ENCODE results near the gene TMEM255B. TPM values are rescaled to one million over a fixed set of nuclear protein-coding genes. Genes with fewer than 3 reads are reported as not detected.

Gene TMEM255B
- total RNA-seq, 1 experiment from 2014 or later: 0.86 TPM

DNA sequence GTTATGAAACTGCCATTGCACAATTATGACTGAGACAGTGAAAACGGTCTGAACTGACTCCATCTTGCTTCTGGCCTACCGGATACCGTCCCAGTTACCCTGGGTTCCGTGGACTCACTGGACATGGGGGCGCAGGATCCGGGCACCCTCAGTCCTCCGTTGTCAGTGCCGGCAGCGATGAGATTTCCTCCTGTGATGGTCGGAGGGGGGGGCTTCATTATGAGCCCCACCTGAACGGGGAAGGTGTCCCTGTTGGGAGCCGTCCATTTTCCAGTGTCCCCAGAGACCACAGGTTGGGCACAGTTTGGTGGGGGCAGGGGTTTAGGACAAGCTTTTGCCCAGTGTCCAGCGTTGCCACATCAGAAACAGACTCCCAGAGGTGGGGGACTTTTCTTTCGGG, 23.4 kb downstream of the TMEM255B start:
- Histone ChIP-seq H4K20me1 (ENCODE audit: insufficient read depth, low read depth, low read length) (no peaks in the 10 kb centered on the region), H3K9me3 (ENCODE audit: low read length) (no peaks in the 10 kb centered on the region), H3K9ac (ENCODE audit: low read length) (no peak overlapping the region), H3K4me3 (ENCODE audit: low read length) (no peak overlapping the region), H3K27me3 (ENCODE audit: low read length) (no peaks in the 10 kb centered on the region), H3K36me3 (ENCODE audit: insufficient read depth, low read length) (no peaks in the 10 kb centered on the region), H3K4me2 (ENCODE audit: low read depth, low read length, poor library complexity, severe bottlenecking) (no peak overlapping the region), H3K27ac (ENCODE audit: low read length) (no peak overlapping the region), H2AFZ (ENCODE audit: low read length) (no peak overlapping the region), H3K9me2 (replicated peaks; ENCODE audit: insufficient read depth, low read length) (no peaks in the 10 kb centered on the region), H3K4me1 (ENCODE audit: low read length) (peaks cover 5% of the 10 kb centered on the region), H3K79me2 (ENCODE audit: low read length) (no peaks in the 10 kb centered on the region)
- DNase-seq: no peak

DNA sequence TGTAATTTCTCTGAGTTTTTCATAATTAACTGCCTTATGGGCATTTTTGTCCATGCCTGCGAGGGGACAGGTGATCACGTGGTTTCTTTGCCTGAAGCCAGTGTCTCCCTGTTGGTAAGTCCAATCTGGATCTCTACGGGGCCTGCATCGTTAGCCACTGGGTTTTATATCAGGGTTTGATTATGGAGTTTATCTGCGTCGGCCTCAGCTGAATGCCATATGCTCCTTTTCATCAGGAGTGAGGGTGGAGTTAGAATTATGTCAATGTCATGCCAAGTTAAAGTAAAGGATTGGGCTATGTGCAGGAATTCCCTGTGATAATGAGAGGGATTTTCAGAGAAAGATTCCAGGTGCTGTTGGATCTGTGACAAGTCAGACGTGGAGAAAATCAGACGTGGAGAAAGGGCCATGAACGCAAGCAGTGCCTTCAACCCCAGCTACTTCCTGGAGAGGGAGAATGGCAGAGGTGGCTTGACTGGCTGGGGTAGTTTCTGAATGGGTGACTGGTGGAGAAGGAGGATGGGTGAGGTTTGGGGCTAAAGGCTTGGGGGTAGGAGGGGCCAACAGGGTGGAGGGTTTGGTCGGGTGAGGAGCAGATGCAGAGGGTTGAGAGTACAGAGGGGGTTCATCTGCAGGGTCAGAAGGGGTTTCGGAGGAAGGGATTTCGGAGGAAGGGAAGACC, 24.3 kb downstream of the TMEM255B start:
- Histone ChIP-seq H3K79me2 (ENCODE audit: low read length) (no peaks in the 10 kb centered on the region), H3K4me2 (ENCODE audit: low read depth, low read length, poor library complexity, severe bottlenecking) (no peak overlapping the region), H2AFZ (ENCODE audit: low read length) (no peak overlapping the region), H3K27me3 (ENCODE audit: low read length) (no peaks in the 10 kb centered on the region), H3K27ac (ENCODE audit: low read length) (no peak overlapping the region), H3K9me3 (ENCODE audit: low read length) (no peaks in the 10 kb centered on the region), H4K20me1 (ENCODE audit: insufficient read depth, low read depth, low read length) (no peaks in the 10 kb centered on the region), H3K9me2 (replicated peaks; ENCODE audit: insufficient read depth, low read length) (no peaks in the 10 kb centered on the region), H3K36me3 (ENCODE audit: insufficient read depth, low read length) (no peaks in the 10 kb centered on the region), H3K4me3 (ENCODE audit: low read length) (no peak overlapping the region), H3K4me1 (ENCODE audit: low read length) (peaks cover 5% of the 10 kb centered on the region), H3K9ac (ENCODE audit: low read length) (no peak overlapping the region)
- no peak for DNase-seq

DNA sequence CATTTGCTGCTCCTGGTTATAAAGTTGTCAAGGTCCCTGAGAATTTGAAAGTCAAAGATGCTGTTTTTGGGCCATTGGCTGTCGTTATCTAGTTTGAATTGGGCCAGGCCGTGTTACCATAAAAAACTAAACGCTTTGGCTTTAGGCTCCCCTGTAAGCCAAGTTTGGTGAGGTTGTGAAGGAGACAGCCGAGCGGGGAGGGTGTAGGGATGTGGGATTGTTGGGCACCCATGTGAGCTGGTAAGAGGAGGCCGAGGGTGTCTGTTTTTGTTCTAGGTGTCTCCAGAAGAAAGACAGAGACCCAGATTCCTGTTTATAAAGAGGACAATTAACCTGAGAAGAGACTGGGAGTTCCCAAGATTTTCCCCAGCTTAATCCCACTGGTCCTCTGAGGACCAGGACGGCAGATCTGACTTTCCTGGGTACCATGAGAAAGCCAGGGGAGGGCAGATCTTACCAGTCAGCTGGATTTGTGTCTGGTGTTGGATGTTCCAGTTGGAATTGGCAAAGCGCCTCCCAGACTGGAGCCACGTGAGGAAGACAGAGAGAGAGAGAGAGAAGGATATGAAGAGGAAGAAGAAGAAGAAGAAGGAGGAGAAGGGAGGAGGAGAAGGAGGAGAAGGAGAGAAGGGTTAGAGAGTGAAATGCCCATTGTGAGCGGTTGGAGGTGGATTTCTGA, 25.1 kb downstream of the TMEM255B start:
- H3K4me1 ChIP-seq (ENCODE audit: low read length): peaks cover 5% of the 10 kb centered on the region
- no peak for DNase-seq
- H3K9me3 ChIP-seq (ENCODE audit: low read length): no peaks in the 10 kb centered on the region
- no peak overlapping the region for H3K4me3 ChIP-seq (ENCODE audit: low read length)
- H3K27ac ChIP-seq (ENCODE audit: low read length): no peak overlapping the region
- no peaks in the 10 kb centered on the region for H3K9me2 ChIP-seq (replicated peaks; ENCODE audit: insufficient read depth, low read length)
- no peaks in the 10 kb centered on the region for H3K36me3 ChIP-seq (ENCODE audit: insufficient read depth, low read length)
- no peaks in the 10 kb centered on the region for H4K20me1 ChIP-seq (ENCODE audit: insufficient read depth, low read depth, low read length)
- no peaks in the 10 kb centered on the region for H3K27me3 ChIP-seq (ENCODE audit: low read length)
- H3K79me2 ChIP-seq (ENCODE audit: low read length): no peaks in the 10 kb centered on the region
- no peak overlapping the region for H2AFZ ChIP-seq (ENCODE audit: low read length)
- H3K4me2 ChIP-seq (ENCODE audit: low read depth, low read length, poor library complexity, severe bottlenecking): no peak overlapping the region
- no peak overlapping the region for H3K9ac ChIP-seq (ENCODE audit: low read length)

DNA sequence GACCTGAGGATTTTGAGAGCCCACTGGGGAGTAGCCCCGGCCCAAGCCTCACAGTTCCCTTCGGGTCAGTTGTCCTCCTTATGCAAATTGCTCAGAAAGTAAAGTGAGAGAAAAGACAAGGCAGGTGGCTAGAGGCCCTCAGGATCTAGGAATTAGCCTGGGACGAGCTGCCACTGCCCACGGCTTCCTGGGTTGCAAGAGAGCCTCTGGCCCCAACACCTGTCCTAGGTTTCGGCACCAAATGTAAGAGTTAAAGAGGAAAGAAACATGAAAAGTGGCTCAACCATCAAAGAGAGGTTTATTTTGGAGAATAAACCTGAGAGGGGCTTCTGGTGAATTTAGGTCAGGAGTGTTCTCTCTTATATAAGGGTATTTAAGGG, 25.6 kb downstream of the TMEM255B start:
- no peak overlapping the region for H3K4me3 ChIP-seq (ENCODE audit: low read length)
- no peaks in the 10 kb centered on the region for H3K27me3 ChIP-seq (ENCODE audit: low read length)
- H3K9ac ChIP-seq (ENCODE audit: low read length): no peak overlapping the region
- no peak overlapping the region for H2AFZ ChIP-seq (ENCODE audit: low read length)
- H3K4me2 ChIP-seq (ENCODE audit: low read depth, low read length, poor library complexity, severe bottlenecking): no peak overlapping the region
- no peaks in the 10 kb centered on the region for H3K9me2 ChIP-seq (replicated peaks; ENCODE audit: insufficient read depth, low read length)
- H4K20me1 ChIP-seq (ENCODE audit: insufficient read depth, low read depth, low read length): no peaks in the 10 kb centered on the region
- H3K4me1 ChIP-seq (ENCODE audit: low read length): peaks cover 5% of the 10 kb centered on the region
- no peak for DNase-seq
- no peaks in the 10 kb centered on the region for H3K9me3 ChIP-seq (ENCODE audit: low read length)
- H3K27ac ChIP-seq (ENCODE audit: low read length): no peak overlapping the region
- H3K79me2 ChIP-seq (ENCODE audit: low read length): no peaks in the 10 kb centered on the region
- H3K36me3 ChIP-seq (ENCODE audit: insufficient read depth, low read length): no peaks in the 10 kb centered on the region

DNA sequence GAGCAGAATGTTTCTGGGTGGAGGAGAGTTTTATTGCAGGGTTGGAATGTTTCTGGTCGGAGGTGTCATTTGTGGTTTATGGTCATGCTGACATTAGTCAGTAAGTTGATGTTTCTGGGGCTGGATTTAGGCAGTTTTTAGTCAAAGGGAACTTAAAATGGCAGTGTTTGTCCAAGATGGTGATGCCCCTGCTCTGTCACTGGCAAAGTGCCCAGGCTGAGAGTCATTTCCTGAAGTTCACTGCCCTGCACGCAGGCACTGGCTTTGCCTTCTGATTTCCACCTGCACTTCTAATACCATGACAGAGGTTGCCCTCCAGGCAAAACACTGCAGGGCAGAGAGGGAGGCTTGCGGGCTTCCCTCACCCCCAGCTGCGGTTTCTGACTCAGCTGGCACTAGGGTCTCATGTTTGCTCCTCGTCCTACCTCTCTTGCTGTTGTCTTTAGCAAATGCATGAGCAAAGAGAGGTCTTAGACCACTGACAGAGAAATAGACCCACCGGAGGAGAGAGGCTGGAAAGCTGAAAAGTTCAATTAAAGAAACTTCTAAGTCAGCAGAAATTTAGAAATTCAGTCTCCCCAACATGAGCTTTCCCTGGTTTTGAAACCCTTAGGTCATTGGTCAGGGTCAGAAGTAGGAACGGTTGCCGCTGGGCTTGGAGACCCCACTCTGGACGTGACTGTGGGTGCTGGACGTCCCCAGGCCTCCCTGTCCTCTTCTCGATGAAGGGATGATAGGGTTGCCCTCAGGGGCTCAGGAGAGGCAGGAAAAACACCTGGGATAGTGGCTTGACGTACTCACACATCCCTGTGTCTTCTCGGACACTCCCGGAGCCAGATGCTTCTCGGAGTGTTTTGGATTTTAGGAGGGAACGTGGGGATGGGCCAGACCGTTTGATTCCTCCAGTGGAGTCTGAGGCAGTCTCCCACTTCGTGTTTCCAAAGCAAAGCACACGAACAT, 26.3 kb downstream of the TMEM255B start:
- no peak overlapping the region for H2AFZ ChIP-seq (ENCODE audit: low read length)
- no peaks in the 10 kb centered on the region for H3K79me2 ChIP-seq (ENCODE audit: low read length)
- no peak overlapping the region for H3K4me2 ChIP-seq (ENCODE audit: low read depth, low read length, poor library complexity, severe bottlenecking)
- H3K9me3 ChIP-seq (ENCODE audit: low read length): no peaks in the 10 kb centered on the region
- H3K4me1 ChIP-seq (ENCODE audit: low read length): peaks cover 5% of the 10 kb centered on the region
- no peak overlapping the region for H3K9ac ChIP-seq (ENCODE audit: low read length)
- H3K27ac ChIP-seq (ENCODE audit: low read length): no peak overlapping the region
- H3K4me3 ChIP-seq (ENCODE audit: low read length): no peak overlapping the region
- DNase-seq: no peak
- no peaks in the 10 kb centered on the region for H4K20me1 ChIP-seq (ENCODE audit: insufficient read depth, low read depth, low read length)
- no peaks in the 10 kb centered on the region for H3K9me2 ChIP-seq (replicated peaks; ENCODE audit: insufficient read depth, low read length)
- no peaks in the 10 kb centered on the region for H3K27me3 ChIP-seq (ENCODE audit: low read length)
- H3K36me3 ChIP-seq (ENCODE audit: insufficient read depth, low read length): no peaks in the 10 kb centered on the region

DNA sequence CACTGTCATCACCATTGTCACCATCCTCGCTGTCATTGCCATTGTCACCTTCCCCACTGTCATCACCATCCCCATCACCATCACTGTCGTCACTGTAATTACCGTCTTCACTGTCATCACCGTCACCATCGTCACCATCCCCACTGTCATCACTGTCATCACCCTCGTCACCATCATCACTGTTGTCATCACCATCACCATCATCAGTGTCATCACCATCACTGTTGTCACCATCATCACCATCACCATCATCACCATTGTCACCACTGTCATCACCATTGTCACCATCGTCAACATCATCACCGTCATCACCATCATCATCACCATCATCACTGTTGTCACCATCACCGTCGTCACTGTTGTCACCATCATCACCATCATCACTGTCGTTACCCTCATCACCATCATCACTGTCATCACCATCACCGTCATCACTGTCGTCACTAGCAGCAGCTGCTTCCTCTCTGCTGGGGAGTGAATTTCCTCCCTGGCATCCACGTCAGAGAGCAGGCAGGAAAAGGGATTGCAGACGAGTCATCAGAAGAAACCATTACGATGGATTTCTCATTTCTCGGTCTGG, 27.3 kb downstream of the TMEM255B start:
- Histone ChIP-seq H4K20me1 (ENCODE audit: insufficient read depth, low read depth, low read length) (no peaks in the 10 kb centered on the region), H3K9me3 (ENCODE audit: low read length) (no peaks in the 10 kb centered on the region), H3K4me2 (ENCODE audit: low read depth, low read length, poor library complexity, severe bottlenecking) (no peak overlapping the region), H3K79me2 (ENCODE audit: low read length) (no peaks in the 10 kb centered on the region), H3K27me3 (ENCODE audit: low read length) (no peaks in the 10 kb centered on the region), H3K9ac (ENCODE audit: low read length) (no peak overlapping the region), H3K4me1 (ENCODE audit: low read length) (peaks cover 5% of the 10 kb centered on the region), H3K4me3 (ENCODE audit: low read length) (no peak overlapping the region), H3K9me2 (replicated peaks; ENCODE audit: insufficient read depth, low read length) (no peaks in the 10 kb centered on the region), H2AFZ (ENCODE audit: low read length) (no peak overlapping the region), H3K36me3 (ENCODE audit: insufficient read depth, low read length) (no peaks in the 10 kb centered on the region), H3K27ac (ENCODE audit: low read length) (no peak overlapping the region)
- DNase-seq: no peak

DNA sequence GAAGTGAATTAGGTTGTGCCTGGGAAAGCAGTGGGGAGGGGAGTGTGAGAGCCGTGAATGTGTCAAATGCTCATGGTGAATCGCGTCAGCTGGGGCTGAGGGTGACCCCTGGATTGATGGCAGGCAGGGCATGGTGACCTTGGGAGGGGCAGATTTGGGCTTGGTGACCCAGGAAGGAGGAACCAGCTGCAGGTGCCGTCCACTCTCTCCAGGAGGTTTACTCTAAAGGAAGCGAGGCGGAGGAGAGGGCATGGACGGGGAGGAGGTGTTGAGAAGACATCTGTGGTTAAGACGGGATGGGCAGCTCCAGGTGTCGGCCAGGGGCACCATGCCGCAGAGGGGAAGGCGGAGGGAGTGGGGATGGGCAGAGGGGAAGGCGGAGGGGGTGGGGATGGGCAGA, 28.7 kb downstream of the TMEM255B start:
- no peaks in the 10 kb centered on the region for H3K79me2 ChIP-seq (ENCODE audit: low read length)
- peaks cover 5% of the 10 kb centered on the region for H3K4me1 ChIP-seq (ENCODE audit: low read length)
- no peak overlapping the region for H3K9ac ChIP-seq (ENCODE audit: low read length)
- H3K9me2 ChIP-seq (replicated peaks; ENCODE audit: insufficient read depth, low read length): no peaks in the 10 kb centered on the region
- H3K9me3 ChIP-seq (ENCODE audit: low read length): no peaks in the 10 kb centered on the region
- no peak overlapping the region for H3K27ac ChIP-seq (ENCODE audit: low read length)
- H3K27me3 ChIP-seq (ENCODE audit: low read length): no peaks in the 10 kb centered on the region
- no peak overlapping the region for H3K4me3 ChIP-seq (ENCODE audit: low read length)
- DNase-seq: no peak
- H2AFZ ChIP-seq (ENCODE audit: low read length): no peak overlapping the region
- no peak overlapping the region for H3K4me2 ChIP-seq (ENCODE audit: low read depth, low read length, poor library complexity, severe bottlenecking)
- H4K20me1 ChIP-seq (ENCODE audit: insufficient read depth, low read depth, low read length): no peaks in the 10 kb centered on the region
- H3K36me3 ChIP-seq (ENCODE audit: insufficient read depth, low read length): no peaks in the 10 kb centered on the region

Data from Karpas-422 (cell line).